Naive thymus-derived CD4-positive, alpha-beta T cell (primary cell): Measurements from ENCODE around the gene CRYBG2. TPM values are rescaled to one million over a fixed set of nuclear protein-coding genes. Genes with fewer than 3 reads are reported as not detected.
"Not testable (repeated sequence)": the region's sequence is repeated elsewhere in the genome, so short reads cannot be mapped to it uniquely, and the experiment has no call there.

Source experiments
- ATAC-seq: fragments of 150-1000 bp; cut with Tn5 transposase; 2 replicates; pipeline ENCODE4 v1.10.0; 2021; ENCODE audit warnings: mild to moderate bottlenecking, moderate library complexity
- CTCF ChIA-PET: fragments of 350-600 bp; sonication (Branson Sonifier 250); formaldehyde crosslinking; loops from one replicate; lab custom pipeline; 2021; ENCODE audit warnings: antibody characterized with exemption; lab: Charles Lee
- POLR2A ChIA-PET: fragments of 350-600 bp; sonication (Branson Sonifier 250); formaldehyde crosslinking; loops from one replicate; lab custom pipeline; 2021; ENCODE audit warnings: antibody characterized with exemption, inconsistent platforms; lab: Charles Lee
- DNase-seq, 9 donors: peaks; one replicate each; pipeline versions ENCODE4 v3.0.0 to v3.0.0-alpha.2; 2020 to 2022; ENCODE audit warnings: mixed read lengths in 1 of 9
- H3K27ac ChIP-seq: one replicate; pipeline ENCODE4 v1.7.0; 2013; ENCODE audit warnings: mild to moderate bottlenecking, low read depth, low read length, moderate library complexity
- H3K27me3 ChIP-seq, 2 donors: one replicate each; pipeline ENCODE4 v1.7.0; 2013; ENCODE audit warnings: low read length in 2 of 2, mild to moderate bottlenecking in 2 of 2, moderate library complexity in 2 of 2; ENCODE audit not compliant: control insufficient read depth in 2 of 2, insufficient read depth in 2 of 2
- H3K36me3 ChIP-seq, 3 experiments: 1 replicate in 2 of 3; 2 replicates in 1 of 3; pipeline ENCODE4 v1.7.0; 2013; ENCODE audit warnings: low read length in 3 of 3, mild to moderate bottlenecking in 3 of 3, moderate library complexity in 1 of 3; ENCODE audit not compliant: insufficient read depth in 3 of 3, control insufficient read depth in 2 of 3
- H3K4me1 ChIP-seq, 2 donors: one replicate each; pipeline ENCODE4 v1.7.0; 2013; ENCODE audit warnings: low read length in 2 of 2, mild to moderate bottlenecking in 2 of 2, moderate library complexity in 1 of 2; ENCODE audit not compliant: control insufficient read depth in 2 of 2, insufficient read depth in 2 of 2
- H3K4me3 ChIP-seq: 2 replicates; pipeline ENCODE4 v1.7.0; 2013; ENCODE audit warnings: mild to moderate bottlenecking, low read length
- H3K9me3 ChIP-seq, 3 experiments: 1 replicate in 2 of 3; 2 replicates in 1 of 3; pipeline ENCODE4 v1.7.0; 2013; ENCODE audit warnings: low read length in 3 of 3; ENCODE audit not compliant: control insufficient read depth in 2 of 3
- H3K27ac Mint-ChIP-seq, 9 donors: one replicate each; pipeline ENCODE4 v1.8.0; 2020 to 2022; ENCODE audit warnings: mixed read lengths in 9 of 9, mild to moderate bottlenecking in 8 of 9, moderate library complexity in 5 of 9, inconsistent platforms in 2 of 9
- H3K27me3 Mint-ChIP-seq, 5 donors: one replicate each; pipeline ENCODE4 v1.8.0; 2021 to 2022; ENCODE audit warnings: mixed read lengths in 5 of 5, mild to moderate bottlenecking in 1 of 5
- H3K36me3 Mint-ChIP-seq, 5 donors: one replicate each; pipeline ENCODE4 v1.8.0; 2020 to 2022; ENCODE audit warnings: mixed read lengths in 5 of 5, mild to moderate bottlenecking in 3 of 5, inconsistent platforms in 1 of 5
- H3K4me1 Mint-ChIP-seq, 7 donors: one replicate each; pipeline ENCODE4 v1.8.0; 2020 to 2022; ENCODE audit warnings: mixed read lengths in 7 of 7, mild to moderate bottlenecking in 3 of 7, inconsistent platforms in 1 of 7
- H3K4me3 Mint-ChIP-seq, 10 donors: one replicate each; pipeline ENCODE4 v1.8.0; 2020 to 2022; ENCODE audit warnings: mild to moderate bottlenecking in 10 of 10, mixed read lengths in 10 of 10, moderate library complexity in 6 of 10, inconsistent platforms in 2 of 10
- H3K9me3 Mint-ChIP-seq, 11 donors: one replicate each; pipeline ENCODE4 v1.8.0; 2020 to 2022; ENCODE audit warnings: mixed read lengths in 11 of 11, mild to moderate bottlenecking in 4 of 11, inconsistent platforms in 1 of 11, moderate library complexity in 1 of 11
- intact Hi-C, 2 donors: fragments of 100-400 bp; cut with micrococcal nuclease; formaldehyde crosslinking; loops; one replicate each; pipeline ENCODE4 v1.15.1; 2023
- polyA plus RNA-seq, 2 donors: library from polyadenylated mRNA; unstranded; fragments of 300-500 nt; fragmentation: Illumina TruSeq; gene quantifications; one replicate each; pipeline ENCODE4 v1.2.3, GENCODE V29; 2021
- total RNA-seq, 6 experiments: library from RNA in 5 of 6; stranded (reverse) in 5 of 6; gene quantifications; 1 replicate in 5 of 6; 2 replicates in 1 of 6; pipeline ENCODE4 v1.2.3 and lab custom pipeline; 2021 to 2026

The CRYBG2 gene
- total and polyA plus RNA-seq, 7 experiments from 2014 or later, result 0.59 to 1.5 (median 1.1) TPM; not detected in 2

DNA sequence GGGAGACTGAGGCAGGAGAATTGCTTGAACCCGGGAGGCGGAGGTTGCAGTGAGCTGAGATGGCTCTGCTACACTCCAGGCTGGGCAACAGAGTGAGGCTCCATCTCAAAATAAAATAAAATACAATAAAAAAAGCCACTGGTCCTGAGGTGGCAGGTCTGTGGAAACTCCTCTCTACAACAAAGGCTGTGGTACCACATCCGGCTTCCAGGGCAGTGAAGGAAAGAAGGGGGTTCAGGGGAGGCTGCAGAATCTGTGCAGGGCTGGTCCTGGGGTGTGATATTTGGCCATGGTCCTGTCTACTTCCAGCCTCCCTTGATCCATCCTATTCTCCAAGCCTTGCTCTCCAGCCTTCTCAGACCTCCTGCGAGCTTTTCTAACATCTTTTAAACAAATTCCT lies 19.4 kb upstream of the CRYBG2 start:
- Histone ChIP-seq H3K4me3 (no peak overlapping the region), H3K36me3 (no peaks in the 10 kb centered on the region), H3K9me3 (no peaks in the 10 kb centered on the region), H3K4me1 (peaks cover 78 to 79% of the 10 kb centered on the region in 2 donors), H3K27ac (no peak overlapping the region), H3K27me3 (no peaks in the 10 kb centered on the region)
- Mint-ChIP-seq H3K4me3 (peak overlapping the region; percentile 14 to 80 (median 64)), H3K4me1 (peaks cover 75 to 91% (median 83%) of the 10 kb centered on the region in 7 donors), H3K36me3 (peaks cover 0 to 17% (median 0%) of the 10 kb centered on the region in 5 donors), H3K27me3 (no peaks in the 10 kb centered on the region), H3K9me3 (peaks cover 0 to 11% (median 1%) of the 10 kb centered on the region in 11 donors), H3K27ac (peak overlapping the region in 8 of 9 donors; percentile 29 to 93 (median 83))
- CTCF ChIA-PET, result interaction anchor here (0.6 to 2.5 kb wide), 10 partner anchors 9 to 1543 kb away, joined by 3 to 21 read pairs (median 4); no protein-coding TSS in a partner anchor
- POLR2A ChIA-PET, result interaction anchor here (0.5 to 4.2 kb wide), 7 partner anchors 10 to 89 kb away, joined by 3 to 25 read pairs (median 3); partner anchors contain the start of gene CD52
- ATAC-seq (peak; percentile 58), DNase-seq (peak in 7 of 9 donors; percentile 35 to 64 (median 56))
- intact Hi-C loops, result no loop called here

DNA sequence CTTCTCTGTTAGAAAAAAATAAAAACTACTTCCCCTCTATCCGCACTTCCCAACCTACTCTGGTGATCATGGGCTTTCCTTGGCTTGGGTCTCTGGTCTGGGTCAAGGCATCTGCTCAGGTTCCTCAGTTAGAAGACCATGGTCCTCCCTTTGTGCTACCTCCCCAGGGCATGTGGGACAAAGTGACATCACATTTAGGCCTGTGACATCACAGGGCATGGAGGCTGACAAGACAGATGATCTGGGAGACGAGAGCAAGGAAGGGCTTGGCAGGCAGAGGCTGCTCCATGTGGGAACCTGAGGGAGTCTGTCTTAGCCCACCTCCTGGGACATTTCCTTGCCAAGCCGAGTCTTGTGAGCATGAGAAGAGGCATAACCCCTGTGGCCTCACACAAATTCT lies 18.7 kb upstream of the CRYBG2 start, which contains the start of gene ZNF683:
TSS of gene ZNF683 (minus strand) at position 140 of the 400 bp plus-strand sequence. CDS start 4,179 bp downstream, outside the sequence.
- H3K9me3 Mint-ChIP-seq, result peaks cover 0 to 11% (median 0%) of the 10 kb centered on the region in 11 donors
- ChIA-PET POLR2A (interaction anchor here (0.5 to 4.2 kb wide), 7 partner anchors 9 to 554 kb away, joined by 3 to 25 read pairs (median 3); no protein-coding TSS in a partner anchor), CTCF (interaction anchor here (1.1 to 1.7 kb wide), 3 partner anchors 9 to 97 kb away, joined by 3 to 4 read pairs (median 4); no protein-coding TSS in a partner anchor)
- H3K4me3 ChIP-seq, intact Hi-C loops, H3K27me3 ChIP-seq, DNase-seq, H3K36me3 ChIP-seq, H3K27me3 Mint-ChIP-seq, ATAC-seq, H3K9me3 ChIP-seq: not testable (repeated sequence)
- Histone ChIP-seq H3K27ac (peak within 1 kb of the TSS; percentile 54), H3K4me1 (peaks cover 72 to 79% of the 10 kb centered on the region in 2 donors)
- peak within 1 kb of the TSS; percentile 26 to 80 (median 64) for H3K4me3 Mint-ChIP-seq
- H3K36me3 Mint-ChIP-seq, result peaks cover 0 to 17% (median 0%) of the 10 kb centered on the region in 5 donors
- H3K4me1 Mint-ChIP-seq, result peaks cover 68 to 85% (median 78%) of the 10 kb centered on the region in 7 donors
- peak within 1 kb of the TSS; percentile 42 to 93 (median 82) for H3K27ac Mint-ChIP-seq

DNA sequence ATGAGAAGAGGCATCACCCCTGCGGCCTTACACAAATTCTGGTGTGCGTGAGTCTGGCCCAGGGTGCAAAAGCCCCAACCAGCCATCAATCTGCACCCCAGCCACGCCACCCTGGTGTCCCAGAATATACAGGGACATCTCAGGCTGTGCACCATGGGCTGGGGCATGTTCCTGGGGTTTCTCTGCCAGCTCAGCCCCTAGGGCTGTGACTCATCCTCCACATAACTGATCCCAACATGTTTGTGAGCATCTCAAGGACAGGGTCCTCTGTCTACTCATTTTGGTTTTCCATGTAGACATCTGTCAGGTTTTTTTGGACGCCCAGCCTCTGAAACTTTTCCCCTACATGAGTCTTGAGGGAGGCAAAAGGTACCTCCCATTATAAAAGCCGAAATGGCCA lies 18.1 kb upstream of the CRYBG2 start:
- Histone ChIP-seq H3K27ac (no peak overlapping the region), H3K4me1 (peaks cover 66 to 73% of the 10 kb centered on the region in 2 donors), H3K9me3 (no peaks in the 10 kb centered on the region), H3K36me3 (no peaks in the 10 kb centered on the region), H3K4me3 (no peak overlapping the region), H3K27me3 (no peaks in the 10 kb centered on the region)
- POLR2A ChIA-PET, result interaction anchor here (0.6 to 4.2 kb wide), 3 partner anchors 9 to 555 kb away, joined by 3 to 25 read pairs (median 3); no protein-coding TSS in a partner anchor
- CTCF ChIA-PET, result interaction anchor here (0.6 to 1.1 kb wide), 3 partner anchors 8 to 38 kb away, joined by 3 to 4 read pairs (median 4); no protein-coding TSS in a partner anchor
- Mint-ChIP-seq H3K9me3 (peaks cover 0 to 11% (median 0%) of the 10 kb centered on the region in 11 donors), H3K36me3 (peaks cover 0 to 17% (median 0%) of the 10 kb centered on the region in 5 donors), H3K27me3 (peaks cover 0 to 7% (median 0%) of the 10 kb centered on the region in 5 donors), H3K27ac (peak overlapping the region; percentile 42 to 93 (median 74)), H3K4me1 (peaks cover 62 to 79% (median 73%) of the 10 kb centered on the region in 7 donors), H3K4me3 (peak overlapping the region in 9 of 10 donors; percentile 15 to 75 (median 56))
- ATAC-seq (no peak), DNase-seq (no peak)
- intact Hi-C loops, result no loop called here

DNA sequence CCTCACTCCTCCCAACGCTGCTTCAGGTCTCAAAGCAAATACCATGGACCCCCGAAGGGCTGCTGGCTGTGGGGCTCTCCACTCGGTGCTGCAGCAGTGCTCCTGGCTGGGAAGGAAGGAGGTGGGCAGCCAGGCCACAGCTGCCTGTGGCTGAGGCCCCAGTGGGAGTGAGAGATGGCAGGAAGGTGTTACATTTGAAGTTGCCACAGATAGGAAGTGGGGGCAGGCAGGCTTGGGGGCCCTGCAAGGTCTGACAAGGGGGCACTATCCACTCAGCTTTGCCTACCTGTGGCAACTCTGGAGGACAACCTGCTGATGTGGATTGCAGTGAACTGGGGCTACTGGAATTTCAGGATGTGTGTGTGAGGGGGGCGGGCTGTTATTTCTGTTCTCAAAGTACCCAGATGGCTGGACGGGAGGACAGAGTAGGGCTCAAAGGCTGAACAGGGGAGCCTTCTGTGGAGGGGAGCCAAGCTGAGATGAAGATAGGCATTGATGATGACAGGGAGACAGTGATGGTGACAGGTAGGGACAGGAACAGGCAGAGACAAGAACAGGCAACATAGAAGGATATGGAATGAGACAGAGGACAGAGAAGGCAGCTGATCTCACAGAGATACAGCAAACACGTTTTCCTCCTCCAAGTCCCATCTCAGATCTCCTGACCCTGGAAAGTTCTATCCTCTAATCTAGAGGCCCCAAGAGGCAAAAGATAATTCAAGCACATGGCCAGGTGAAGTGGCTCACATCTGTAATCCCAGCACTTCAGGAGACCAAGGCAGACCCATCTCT lies 16.9 kb upstream of the CRYBG2 start:
- Mint-ChIP-seq H3K36me3 (peaks cover 0 to 12% (median 0%) of the 10 kb centered on the region in 5 donors), H3K27me3 (peaks cover 0 to 7% (median 0%) of the 10 kb centered on the region in 5 donors), H3K4me1 (peaks cover 54 to 66% (median 62%) of the 10 kb centered on the region in 7 donors), H3K27ac (peak overlapping the region in 8 of 9 donors; percentile 27 to 89 (median 69)), H3K4me3 (peak overlapping the region in 7 of 10 donors; percentile 48 to 68 (median 61)), H3K9me3 (peaks cover 0 to 9% (median 0%) of the 10 kb centered on the region in 11 donors)
- no peaks in the 10 kb centered on the region for H3K9me3 ChIP-seq
- no peak for ATAC-seq
- no peak overlapping the region for H3K27ac ChIP-seq
- intact Hi-C loops, result no loop called here
- CTCF ChIA-PET, result interaction anchor here (0.9 to 1.1 kb wide), 2 partner anchors 7 to 12 kb away, joined by 4 read pairs; no protein-coding TSS in a partner anchor
- no peaks in the 10 kb centered on the region for H3K36me3 ChIP-seq
- POLR2A ChIA-PET, result interaction anchor here (0.9 to 1.8 kb wide), 6 partner anchors 8 to 87 kb away, joined by 3 to 7 read pairs (median 4); partner anchors contain the start of gene CD52
- no peaks in the 10 kb centered on the region for H3K27me3 ChIP-seq
- peak overlapping the region; percentile 26 for H3K4me3 ChIP-seq
- no peak for DNase-seq
- H3K4me1 ChIP-seq, result peaks cover 58 to 71% of the 10 kb centered on the region in 2 donors

DNA sequence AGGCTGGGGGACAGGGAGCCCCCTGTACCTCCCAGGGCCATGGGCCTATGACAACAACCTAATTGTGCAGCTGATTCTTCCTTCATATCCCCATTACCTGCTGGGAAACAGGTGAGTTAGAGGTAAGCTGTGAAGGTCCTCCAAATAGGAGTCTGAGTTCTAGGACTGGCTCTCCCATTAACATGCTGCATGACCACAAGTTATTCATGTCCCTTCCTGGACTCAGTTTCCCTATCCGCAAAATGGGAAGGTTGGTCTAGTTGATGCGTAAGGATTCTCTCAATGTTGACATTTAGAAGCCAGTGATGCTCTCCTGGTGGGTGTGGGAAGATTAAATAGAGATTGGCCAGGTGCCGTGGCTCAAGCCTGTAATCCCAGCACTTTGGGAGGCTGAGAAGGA lies 14.6 kb upstream of the CRYBG2 start:
- intact Hi-C loops, result no loop called here
- DNase-seq (no peak), ATAC-seq (no peak)
- peaks cover 0 to 9% (median 0%) of the 10 kb centered on the region in 11 donors for H3K9me3 Mint-ChIP-seq
- H3K4me1 Mint-ChIP-seq, result peaks cover 41 to 56% (median 50%) of the 10 kb centered on the region in 7 donors
- H3K4me3 Mint-ChIP-seq, result no peak overlapping the region
- H3K27me3 ChIP-seq, result no peaks in the 10 kb centered on the region
- H3K27ac Mint-ChIP-seq, result peak overlapping the region in 1 of 9 donors; percentile 42
- CTCF ChIA-PET, result interaction anchor here (0.5 to 1.7 kb wide), 2 partner anchors 10 to 37 kb away, joined by 3 to 6 read pairs; no protein-coding TSS in a partner anchor
- no peak overlapping the region for H3K4me3 ChIP-seq
- POLR2A ChIA-PET, result no interaction called here
- no peaks in the 10 kb centered on the region for H3K36me3 ChIP-seq
- peaks cover 0 to 17% (median 0%) of the 10 kb centered on the region in 5 donors for H3K27me3 Mint-ChIP-seq
- H3K9me3 ChIP-seq, result no peaks in the 10 kb centered on the region
- peaks cover 44 to 58% of the 10 kb centered on the region in 2 donors for H3K4me1 ChIP-seq
- no peak overlapping the region for H3K27ac ChIP-seq
- peaks cover 0 to 12% (median 0%) of the 10 kb centered on the region in 5 donors for H3K36me3 Mint-ChIP-seq

DNA sequence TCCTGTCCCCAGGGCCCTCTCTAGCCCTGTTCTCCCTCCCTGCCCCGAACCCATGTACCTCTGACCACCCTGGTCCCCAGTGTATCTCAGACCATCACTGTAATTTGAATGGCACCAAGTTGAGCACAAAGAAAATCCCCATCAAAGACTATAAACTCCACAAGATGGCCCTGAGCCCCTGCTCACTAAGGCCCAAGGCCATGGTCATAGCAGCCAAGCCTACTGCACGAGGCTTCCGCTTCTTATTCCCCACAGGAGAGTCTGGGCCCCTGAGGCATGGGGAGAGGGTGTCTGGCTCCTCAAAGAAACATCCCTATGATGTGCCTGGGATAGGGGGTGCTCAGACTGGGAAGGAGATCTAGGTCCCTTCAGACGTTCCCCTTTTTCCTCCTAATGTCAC lies 14.1 kb upstream of the CRYBG2 start:
- Histone ChIP-seq H3K4me3 (no peak overlapping the region), H3K36me3 (no peaks in the 10 kb centered on the region), H3K4me1 (peaks cover 46 to 58% of the 10 kb centered on the region in 2 donors), H3K27ac (no peak overlapping the region), H3K27me3 (no peaks in the 10 kb centered on the region), H3K9me3 (no peaks in the 10 kb centered on the region)
- peaks cover 0 to 17% (median 0%) of the 10 kb centered on the region in 5 donors for H3K27me3 Mint-ChIP-seq
- no peak overlapping the region for H3K4me3 Mint-ChIP-seq
- peaks cover 0 to 12% (median 0%) of the 10 kb centered on the region in 5 donors for H3K36me3 Mint-ChIP-seq
- ATAC-seq (no peak), DNase-seq (no peak)
- H3K27ac Mint-ChIP-seq, result peak overlapping the region in 2 of 9 donors; percentile 33 to 42
- intact Hi-C loops, result no loop called here
- H3K9me3 Mint-ChIP-seq, result peaks cover 0 to 9% (median 0%) of the 10 kb centered on the region in 11 donors
- ChIA-PET CTCF (interaction anchor here (0.5 to 1.7 kb wide), 3 partner anchors 10 to 37 kb away, joined by 3 to 6 read pairs (median 5); no protein-coding TSS in a partner anchor), POLR2A (no interaction called here)
- H3K4me1 Mint-ChIP-seq, result peaks cover 37 to 56% (median 51%) of the 10 kb centered on the region in 7 donors
